K562 (cell line): ENCODE results near the gene ZFYVE26. TPM values are rescaled to one million over a fixed set of nuclear protein-coding genes. Genes with fewer than 3 reads are reported as not detected.
"Not testable (repeated sequence)": the region's sequence is repeated elsewhere in the genome, so short reads cannot be mapped to it uniquely, and the experiment has no call there.

Experiments
- ATAC-seq: fragments of 200-7000 bp; cut with Tn5 transposase; 3 replicates; pipeline ENCODE4 v1.9.1; 2020; ENCODE audit warnings: moderate library complexity
- BruUV-seq: library from RNA; stranded (reverse); fragments of 400-500 nt; replicated peaks from 2 replicates; lab custom pipeline; 2021; lab: Mats Ljungman, UMichigan
- CTCF ChIA-PET: fragments of 300-600 bp; formaldehyde crosslinking; extraction: SDS; loops from one replicate; lab custom pipeline; 2021; ENCODE audit warnings: low intra/inter-chr PET ratio; lab: Yijun Ruan, JAX
- POLR2A ChIA-PET: fragments of 300-600, 350-650 bp; sonication (Branson Sonifier 250); formaldehyde crosslinking; extraction: SDS; loops from one replicate; lab custom pipeline; 2021; ENCODE audit warnings: antibody characterized with exemption, inconsistent platforms; lab: Yijun Ruan, JAX
- DNase-seq, 4 experiments: peaks; one replicate each; pipeline versions ENCODE4 v3.0.0 to v3.0.0-alpha.2; 2011 to 2018; ENCODE audit warnings: low spot score in 3 of 4, mixed read lengths in 3 of 4; ENCODE audit errors: extremely low read depth in 1 of 4
- FAIRE-seq: peaks from 2 replicates; lab custom pipeline; 2011; peaks lifted over from hg19 to GRCh38; lab: Jason Lieb, UNC
- H2AFZ ChIP-seq: 2 replicates; pipeline ENCODE4 v1.6.0; 2011; ENCODE audit warnings: low read depth, low read length, control low read depth, inconsistent platforms
- H3K27ac ChIP-seq: fragments of 200-600 bp; 3 replicates; pipeline ENCODE4 v1.8.0; 2011; ENCODE audit warnings: low read depth, mild to moderate bottlenecking, control low read depth, inconsistent platforms, low read length, moderate library complexity, mixed read lengths; ENCODE audit errors: extremely low read depth
- H3K27me3 ChIP-seq, 2 experiments: fragments of 300-600 bp in 1 of 2; 2 replicates in 1 of 2; 3 replicates in 1 of 2; pipeline versions ENCODE4 v1.6.0 to v1.8.0; 2011; ENCODE audit warnings: inconsistent platforms in 2 of 2, low read length in 2 of 2, mild to moderate bottlenecking in 1 of 2, mixed read lengths in 1 of 2, moderate library complexity in 1 of 2; ENCODE audit not compliant: control insufficient read depth in 2 of 2, insufficient read depth in 2 of 2
- H3K36me3 ChIP-seq: fragments of 300-600 bp; 3 replicates; pipeline ENCODE4 v1.8.0; 2011; ENCODE audit warnings: mild to moderate bottlenecking, low read length, inconsistent platforms; ENCODE audit not compliant: control insufficient read depth, insufficient read depth
- H3K4me1 ChIP-seq, 2 experiments: fragments of 200-600 bp in 1 of 2; replicated peaks in 1 of 2; 2 replicates in 1 of 2; 3 replicates in 1 of 2; pipeline versions ENCODE4 v1.5.1 to v1.8.0; 2011; ENCODE audit warnings: inconsistent platforms in 2 of 2, low read length in 2 of 2, mild to moderate bottlenecking in 1 of 2, mixed read lengths in 1 of 2, moderate library complexity in 1 of 2; ENCODE audit not compliant: control insufficient read depth in 2 of 2, insufficient read depth in 2 of 2
- H3K4me2 ChIP-seq: 2 replicates; pipeline ENCODE4 v1.6.1; 2011; ENCODE audit warnings: low read length, control low read depth, inconsistent platforms, mixed read lengths; ENCODE audit not compliant: insufficient read depth
- H3K4me3 ChIP-seq: fragments of 200-600 bp; sonication (generic), shearing (Covaris generic); 2 replicates; pipeline ENCODE4 v1.5.1; 2016; ENCODE audit warnings: control low read depth, inconsistent platforms
- H3K79me2 ChIP-seq: fragments of 200-600 bp; 3 replicates; pipeline ENCODE4 v1.8.0; 2011; ENCODE audit warnings: low read length, inconsistent platforms; ENCODE audit not compliant: control insufficient read depth, insufficient read depth
- H3K9ac ChIP-seq, 2 experiments: 2 replicates each; pipeline versions ENCODE4 v1.6.0 to v1.6.1; 2011; ENCODE audit warnings: low read depth in 2 of 2, low read length in 2 of 2, control low read depth in 1 of 2, inconsistent platforms in 1 of 2, mild to moderate bottlenecking in 1 of 2, mixed read lengths in 1 of 2; ENCODE audit not compliant: insufficient read depth in 1 of 2
- H3K9me1 ChIP-seq: one replicate; pipeline ENCODE4 v1.6.0; 2011; ENCODE audit warnings: inconsistent platforms, mild to moderate bottlenecking, low read length, moderate library complexity; ENCODE audit not compliant: control insufficient read depth, insufficient read depth
- H3K9me3 ChIP-seq: replicated peaks from 2 replicates; pipeline ENCODE4 v1.5.1; 2011; ENCODE audit warnings: low read depth, low read length, inconsistent platforms; ENCODE audit not compliant: control insufficient read depth, insufficient read depth
- H4K20me1 ChIP-seq: replicated peaks from 2 replicates; pipeline ENCODE4 v1.6.1; 2011; ENCODE audit warnings: low read length, inconsistent platforms, mixed read lengths; ENCODE audit not compliant: control insufficient read depth, insufficient read depth
- WGBS: fragments of 100-300 bp; shearing (Covaris generic); methylation state at CpG from one replicate; pipeline ENCODE4 v1.1.6; 2016; ENCODE audit warnings: low coverage, mixed read lengths; ENCODE audit not compliant: insufficient coverage; ENCODE audit errors: missing lambda C conversion rate; 5-methylcytosine and 5-hydroxymethylcytosine counted together
- in situ Hi-C: fragments of 300-500 bp; cut with MboI; formaldehyde crosslinking; loops from 4 replicates; pipeline ENCODE4 v1.15.0; 2018; ENCODE audit warnings: inconsistent platforms, mixed read lengths
- intact Hi-C: fragments of 100-400 bp; cut with micrococcal nuclease; formaldehyde crosslinking; loops from 2 replicates; pipeline ENCODE4 v1.14.2; 2022
- polyA plus RNA-seq, 8 experiments: library from polyadenylated mRNA; depleted of rRNA in 4 of 8; stranded (reverse) in 5 of 8; unstranded in 3 of 8; fragments of >200 nt; fragmentation: Nextera tagmentation in 2 of 8; fragmentation: Illumina TruSeq in 1 of 8; extraction: Ambion mirVana in 2 of 8; extraction: Trizol in 1 of 8; gene quantifications; 2 replicates each; pipeline versions ENCODE4 v1.2.1 to v1.2.3, GENCODE V29; 2011 to 2014; ENCODE audit warnings: inconsistent platforms in 1 of 8, missing spikeins in 1 of 8
- total RNA-seq, 7 experiments: library from RNA; depleted of rRNA in 6 of 7; stranded (reverse); fragments of >200 nt in 6 of 7; fragmentation: Illumina TruSeq in 2 of 7; extraction: Trizol in 2 of 7; gene quantifications; 2 replicates each; pipeline versions ENCODE4 v1.2.1 to v1.2.3, GENCODE V29; 2011 to 2021; ENCODE audit warnings: low replicate concordance in 1 of 7

The ZFYVE26 gene
- total and polyA plus RNA-seq, 9 of the 15 experiments (the other 6 are each of a cell fraction or from before 2014, with no cell fraction given) = 0.32 to 9.1 (median 5.9) TPM

DNA sequence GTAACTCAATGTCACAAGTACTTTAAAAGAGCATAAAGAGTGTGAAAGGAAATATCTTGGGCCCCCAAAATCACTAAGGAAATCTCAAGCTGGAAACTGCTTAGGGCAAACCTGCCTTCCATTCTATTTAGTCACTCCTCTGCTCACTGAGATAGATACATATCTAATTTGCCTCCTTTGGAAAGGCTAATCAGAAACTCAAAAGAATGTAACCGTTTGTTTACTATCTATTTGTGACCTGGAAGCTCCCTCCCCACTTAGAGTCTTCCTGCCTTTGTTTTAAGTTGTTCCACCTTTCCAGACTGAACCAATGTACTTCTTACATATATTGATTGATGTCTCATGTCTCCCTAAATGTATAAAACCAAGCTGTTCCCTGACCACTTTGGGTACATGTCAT lies 106.6 kb downstream of the ZFYVE26 start:
- H3K9me3 ChIP-seq, BruUV-seq, POLR2A ChIA-PET, H3K36me3 ChIP-seq, H3K9ac ChIP-seq, DNase-seq, H3K79me2 ChIP-seq, H4K20me1 ChIP-seq, intact Hi-C loops, CTCF ChIA-PET, H3K27ac ChIP-seq, H3K4me1 ChIP-seq, H3K27me3 ChIP-seq, H3K9me1 ChIP-seq, FAIRE-seq, H3K4me2 ChIP-seq, ATAC-seq, H3K4me3 ChIP-seq: not testable (repeated sequence)
- 50% methylated on average over 1 of the region's 1 CpG for WGBS
- peak overlapping the region; percentile 45; the same call in 1 of the 2 replicates for H2AFZ ChIP-seq
- in situ Hi-C loops = loop anchor here (10.0 kb wide), 2 partner anchors 125 to 275 kb away; no protein-coding TSS in a partner anchor

- intact Hi-C loops, DNase-seq, H4K20me1 ChIP-seq, ATAC-seq, H3K79me2 ChIP-seq, H3K4me2 ChIP-seq, H3K36me3 ChIP-seq, H3K27ac ChIP-seq, FAIRE-seq, CTCF ChIA-PET, H3K4me1 ChIP-seq, H3K4me3 ChIP-seq, H3K9me3 ChIP-seq, POLR2A ChIA-PET, H3K9me1 ChIP-seq, H3K9ac ChIP-seq, H2AFZ ChIP-seq, H3K27me3 ChIP-seq, BruUV-seq: not testable (repeated sequence)
- in situ Hi-C loops = loop anchor here (10.0 kb wide), 2 partner anchors 125 to 275 kb away; no protein-coding TSS in a partner anchor
Observed at GRCh38 chr14:67709346-67709745, 107.0 kb downstream of the ZFYVE26 start.
